Glutamatergic neuron (in vitro differentiated cells): Measurements from ENCODE around the gene SPX. TPM values are rescaled to one million over a fixed set of nuclear protein-coding genes. Genes with fewer than 3 reads are reported as not detected.

Experiments used
- DNase-seq: peaks from one replicate; pipeline ENCODE4 v3.0.0; 2022
- H3K27ac Mint-ChIP-seq: one replicate; pipeline ENCODE4 v1.8.0; 2020; ENCODE audit warnings: mild to moderate bottlenecking, mixed read lengths, inconsistent platforms; ENCODE audit not compliant: unreplicated experiment
- H3K27me3 Mint-ChIP-seq: one replicate; pipeline ENCODE4 v1.8.0; 2020; ENCODE audit warnings: mild to moderate bottlenecking, moderate library complexity, mixed read lengths, inconsistent platforms; ENCODE audit not compliant: unreplicated experiment
- H3K36me3 Mint-ChIP-seq: one replicate; pipeline ENCODE4 v1.8.0; 2020; ENCODE audit warnings: mild to moderate bottlenecking, mixed read lengths, inconsistent platforms; ENCODE audit not compliant: unreplicated experiment
- H3K4me1 Mint-ChIP-seq: one replicate; pipeline ENCODE4 v1.8.0; 2020; ENCODE audit warnings: mild to moderate bottlenecking, low read depth, mixed read lengths, inconsistent platforms; ENCODE audit not compliant: unreplicated experiment
- H3K4me3 Mint-ChIP-seq: one replicate; pipeline ENCODE4 v1.8.0; 2020; ENCODE audit warnings: mild to moderate bottlenecking, mixed read lengths, inconsistent platforms; ENCODE audit not compliant: unreplicated experiment
- H3K9me3 Mint-ChIP-seq: one replicate; pipeline ENCODE4 v1.8.0; 2020; ENCODE audit warnings: mild to moderate bottlenecking, moderate library complexity, mixed read lengths, inconsistent platforms; ENCODE audit not compliant: unreplicated experiment
- CTCF ChIP-seq: fragments of 200-600 bp; sonication (generic); IDR thresholded peaks from one replicate; pipeline ENCODE4 v1.5.0; 2021; ENCODE audit not compliant: partially characterized antibody, unreplicated experiment
- total RNA-seq: library from RNA; stranded (reverse); fragmentation: NEBNext Ultra II Directional; extraction: Animal tissue kit (Norgen Biotek cat#: 25700); gene quantifications from one replicate; pipeline ENCODE4 v1.2.1, GENCODE V29; 2021; ENCODE audit not compliant: unreplicated experiment

Gene SPX
- total RNA-seq, 1 donor from 2014 or later: not detected

GRCh38 chr12:21505888-21506287 lies 20.2 kb upstream of the SPX start:
- peaks cover 1% of the 10 kb centered on the region for H3K27me3 Mint-ChIP-seq
- no peak overlapping the region for H3K4me3 Mint-ChIP-seq
- peaks cover 3% of the 10 kb centered on the region for H3K9me3 Mint-ChIP-seq
- TF ChIP-seq CTCF: no peak
- H3K4me1 Mint-ChIP-seq: peaks cover 2% of the 10 kb centered on the region
- no peak overlapping the region for H3K27ac Mint-ChIP-seq
- DNase-seq: no peak
- H3K36me3 Mint-ChIP-seq: no peaks in the 10 kb centered on the region

DNA sequence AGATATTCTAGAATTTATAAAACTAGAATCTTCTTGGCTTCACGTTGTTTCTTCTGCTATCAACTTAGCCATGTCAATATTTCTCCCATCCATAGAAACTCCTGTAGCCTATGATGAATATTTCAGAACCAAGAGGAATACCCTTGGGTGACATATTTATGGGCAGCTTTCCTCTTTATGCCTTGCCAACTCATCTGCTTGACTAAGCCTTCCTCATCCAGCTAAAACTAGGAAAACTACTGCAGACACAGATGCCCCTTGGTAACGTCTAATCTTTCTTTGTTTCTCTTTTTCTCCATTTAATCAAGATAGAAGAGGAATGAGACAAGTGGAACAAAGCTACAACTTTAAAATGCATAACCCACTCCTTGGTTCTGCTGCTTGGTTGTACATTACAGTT lies 18.2 kb upstream of the SPX start:
- Mint-ChIP-seq H3K27me3 (peaks cover 1% of the 10 kb centered on the region), H3K4me1 (peaks cover 2% of the 10 kb centered on the region), H3K9me3 (no peaks in the 10 kb centered on the region), H3K4me3 (no peak overlapping the region), H3K36me3 (no peaks in the 10 kb centered on the region), H3K27ac (no peak overlapping the region)
- no peak for TF ChIP-seq CTCF
- no peak for DNase-seq

DNA sequence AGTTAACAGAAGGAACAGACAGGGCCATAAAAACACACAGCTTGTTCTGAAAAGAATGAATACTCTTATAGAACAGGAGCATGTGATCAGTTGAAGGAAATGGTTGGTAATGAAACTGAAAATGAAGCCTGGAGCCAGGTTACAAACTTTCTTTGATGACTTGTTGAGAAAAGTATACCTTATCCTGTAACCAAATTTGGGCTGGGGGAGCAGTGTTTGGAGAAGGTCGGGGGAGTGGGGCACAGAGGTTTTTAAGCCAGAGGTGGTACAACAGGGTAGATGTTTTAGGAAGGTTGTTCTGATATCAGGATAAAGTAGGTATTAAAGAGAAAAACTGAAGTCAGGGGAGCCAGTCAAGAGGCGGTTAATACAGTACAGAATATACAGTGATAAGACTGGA lies 16.3 kb upstream of the SPX start:
- Mint-ChIP-seq H3K4me1 (no peaks in the 10 kb centered on the region), H3K4me3 (no peak overlapping the region), H3K27ac (no peak overlapping the region)

DNA sequence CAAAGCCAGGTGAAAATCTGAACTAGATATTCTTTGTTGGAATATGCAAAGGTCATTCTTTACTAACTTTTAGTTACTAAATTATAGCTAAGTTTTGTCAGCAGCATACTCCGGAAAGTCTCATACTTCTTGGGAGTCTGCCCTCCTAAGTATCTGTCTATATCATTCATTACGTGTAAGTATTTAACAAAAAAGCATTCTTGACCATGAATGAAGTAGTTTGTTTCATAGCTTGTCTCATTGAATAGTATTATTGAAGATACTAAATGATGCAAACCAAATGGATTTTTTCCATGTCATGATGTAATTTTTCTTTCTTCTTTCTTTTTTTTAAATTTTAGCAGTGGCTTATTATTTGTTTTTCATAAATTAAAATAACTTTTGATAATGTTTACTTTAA lies 9.8 kb upstream of the SPX start:
- no peak overlapping the region for H3K4me3 Mint-ChIP-seq
- H3K27me3 Mint-ChIP-seq: no peaks in the 10 kb centered on the region
- H3K9me3 Mint-ChIP-seq: no peaks in the 10 kb centered on the region
- H3K27ac Mint-ChIP-seq: no peak overlapping the region
- no peak for TF ChIP-seq CTCF
- no peaks in the 10 kb centered on the region for H3K4me1 Mint-ChIP-seq
- H3K36me3 Mint-ChIP-seq: no peaks in the 10 kb centered on the region
- no peak for DNase-seq

More for the DNA sequence above, 16.3 kb upstream of the SPX start:
- Mint-ChIP-seq H3K9me3 (no peaks in the 10 kb centered on the region), H3K27me3 (no peaks in the 10 kb centered on the region), H3K36me3 (no peaks in the 10 kb centered on the region)
- no peak for DNase-seq
- TF ChIP-seq CTCF: no peak

- TF ChIP-seq CTCF: no peak
- no peaks in the 10 kb centered on the region for H3K27me3 Mint-ChIP-seq
- H3K4me3 Mint-ChIP-seq: no peak overlapping the region
- no peak overlapping the region for H3K27ac Mint-ChIP-seq
- no peaks in the 10 kb centered on the region for H3K36me3 Mint-ChIP-seq
- no peaks in the 10 kb centered on the region for H3K4me1 Mint-ChIP-seq
- H3K9me3 Mint-ChIP-seq: no peaks in the 10 kb centered on the region
- DNase-seq: no peak
Measured at GRCh38 chr12:21518451-21518850, 7.6 kb upstream of the SPX start.
